ENCODE results near the gene RBM20. TPM values are rescaled to one million over a fixed set of nuclear protein-coding genes. Genes with fewer than 3 reads are reported as not detected.
"Not testable (repeated sequence)": the region's sequence is repeated elsewhere in the genome, so short reads cannot be mapped to it uniquely, and the experiment has no call there.

The RBM20 gene
- total and polyA plus RNA-seq, 2 donors: 1.6 to 3.8 TPM

DNA sequence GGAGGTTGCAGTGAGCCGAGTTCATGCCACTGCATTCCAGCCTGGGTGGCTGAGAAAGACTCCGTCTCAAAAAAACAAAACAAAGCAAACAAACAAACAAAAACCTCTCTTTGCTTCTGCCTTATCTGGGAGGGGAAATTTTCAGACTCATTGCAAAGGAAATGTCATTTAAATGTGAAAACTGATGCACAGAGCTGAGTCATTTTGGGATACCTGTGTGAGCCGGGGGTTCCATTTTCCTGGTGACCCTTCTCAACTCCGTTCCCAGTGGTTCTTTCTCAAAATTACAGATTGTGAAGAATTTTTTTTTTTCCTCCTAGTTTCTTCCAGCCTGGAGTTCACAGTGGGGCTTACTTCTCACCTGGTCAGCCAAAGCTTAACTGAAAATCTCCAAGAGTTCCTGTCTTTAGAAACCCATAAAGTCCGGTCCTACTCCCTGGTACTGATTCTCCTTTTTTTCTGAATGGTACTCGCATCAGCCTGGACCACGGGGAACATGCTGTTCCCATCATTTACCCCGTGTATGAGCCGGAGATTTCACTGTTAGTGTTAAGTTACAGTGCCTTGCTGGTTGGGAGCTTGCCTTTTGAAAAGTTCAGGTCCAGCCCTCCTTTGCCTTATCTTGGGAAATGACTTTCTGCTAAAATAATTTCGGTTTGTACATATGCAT lies 56.9 kb downstream of the RBM20 start:
- Histone ChIP-seq H3K9me3 (ENCODE audit: control insufficient read depth in 2 of 2, insufficient read depth in 1 of 2, low read length in 1 of 2) (no peaks in the 10 kb centered on the region), H3K36me3 (ENCODE audit: control insufficient read depth in 2 of 2, insufficient read depth in 2 of 2, low read length in 1 of 2) (no peaks in the 10 kb centered on the region), H3K4me3 (ENCODE audit: low read length in 2 of 2) (no peak overlapping the region), H3K4me1 (ENCODE audit: control insufficient read depth in 2 of 2, insufficient read depth in 2 of 2, low read length in 2 of 2) (no peaks in the 10 kb centered on the region), H3K27ac (ENCODE audit: low read depth in 1 of 2, low read length in 1 of 2) (no peak overlapping the region), H3K27me3 (ENCODE audit: control insufficient read depth in 2 of 2, insufficient read depth in 1 of 2, low read length in 1 of 2) (no peaks in the 10 kb centered on the region)
- DNase-seq (ENCODE audit: low read depth in 6 of 9, low spot score in 9 of 9): no peak
- WGBS: 96% methylated on average over 10 of the region's 10 CpGs

DNA sequence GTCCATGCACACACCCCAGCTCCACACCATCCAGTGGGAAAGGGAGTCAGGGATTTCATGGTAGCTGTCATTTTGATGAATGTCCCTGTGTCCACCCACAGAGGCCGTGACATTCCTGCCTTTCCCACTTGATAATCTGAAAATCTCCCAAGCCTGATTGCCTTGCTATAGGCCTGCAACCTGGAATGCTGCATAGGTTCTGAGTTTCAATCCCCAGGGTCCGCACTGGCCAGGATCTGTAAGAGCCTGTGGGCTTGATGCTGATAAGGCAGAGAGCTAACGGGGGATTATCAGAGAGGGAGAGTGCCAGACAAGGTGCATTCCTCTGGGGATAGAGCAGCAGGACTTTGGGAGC lies 57.5 kb downstream of the RBM20 start:
- no peak for DNase-seq (ENCODE audit: low read depth in 6 of 9, low spot score in 9 of 9)
- Histone ChIP-seq H3K36me3 (ENCODE audit: control insufficient read depth in 2 of 2, insufficient read depth in 2 of 2, low read length in 1 of 2) (no peaks in the 10 kb centered on the region), H3K4me3 (ENCODE audit: low read length in 2 of 2) (no peak overlapping the region), H3K27me3 (ENCODE audit: control insufficient read depth in 2 of 2, insufficient read depth in 1 of 2, low read length in 1 of 2) (no peaks in the 10 kb centered on the region), H3K9me3 (ENCODE audit: control insufficient read depth in 2 of 2, insufficient read depth in 1 of 2, low read length in 1 of 2) (no peaks in the 10 kb centered on the region), H3K27ac (ENCODE audit: low read depth in 1 of 2, low read length in 1 of 2) (no peak overlapping the region), H3K4me1 (ENCODE audit: control insufficient read depth in 2 of 2, insufficient read depth in 2 of 2, low read length in 2 of 2) (no peaks in the 10 kb centered on the region)
- 99% methylated on average over 3 of the region's 3 CpGs for WGBS

- Histone ChIP-seq H3K27me3 (ENCODE audit: control insufficient read depth in 2 of 2, insufficient read depth in 1 of 2, low read length in 1 of 2) (no peaks in the 10 kb centered on the region), H3K36me3 (ENCODE audit: control insufficient read depth in 2 of 2, insufficient read depth in 2 of 2, low read length in 1 of 2) (no peaks in the 10 kb centered on the region), H3K27ac (ENCODE audit: low read depth in 1 of 2, low read length in 1 of 2) (no peak overlapping the region), H3K9me3 (ENCODE audit: control insufficient read depth in 2 of 2, insufficient read depth in 1 of 2, low read length in 1 of 2) (no peaks in the 10 kb centered on the region), H3K4me1 (ENCODE audit: control insufficient read depth in 2 of 2, insufficient read depth in 2 of 2, low read length in 2 of 2) (no peaks in the 10 kb centered on the region), H3K4me3 (ENCODE audit: low read length in 2 of 2) (no peak overlapping the region)
- no peak for DNase-seq (ENCODE audit: low read depth in 6 of 9, low spot score in 9 of 9)
Measured at GRCh38 chr10:110704070-110704469, 59.9 kb downstream of the RBM20 start.

- Histone ChIP-seq H3K27ac (ENCODE audit: low read depth in 1 of 2, low read length in 1 of 2) (no peak overlapping the region), H3K27me3 (ENCODE audit: control insufficient read depth in 2 of 2, insufficient read depth in 1 of 2, low read length in 1 of 2) (no peaks in the 10 kb centered on the region), H3K9me3 (ENCODE audit: control insufficient read depth in 2 of 2, insufficient read depth in 1 of 2, low read length in 1 of 2) (no peaks in the 10 kb centered on the region), H3K4me3 (ENCODE audit: low read length in 2 of 2) (no peak overlapping the region), H3K36me3 (ENCODE audit: control insufficient read depth in 2 of 2, insufficient read depth in 2 of 2, low read length in 1 of 2) (no peaks in the 10 kb centered on the region), H3K4me1 (ENCODE audit: control insufficient read depth in 2 of 2, insufficient read depth in 2 of 2, low read length in 2 of 2) (no peaks in the 10 kb centered on the region)
- DNase-seq (ENCODE audit: low read depth in 6 of 9, low spot score in 9 of 9): no peak
- 97% methylated on average over 5 of the region's 5 CpGs for WGBS
Measured at GRCh38 chr10:110704906-110705476, 60.9 kb downstream of the RBM20 start.

GRCh38 chr10:110705596-110705995 lies 61.5 kb downstream of the RBM20 start:
- H3K36me3 ChIP-seq (ENCODE audit: control insufficient read depth in 2 of 2, insufficient read depth in 2 of 2, low read length in 1 of 2); H3K9me3 ChIP-seq (ENCODE audit: control insufficient read depth in 2 of 2, insufficient read depth in 1 of 2, low read length in 1 of 2); DNase-seq (ENCODE audit: low read depth in 6 of 9, low spot score in 9 of 9); H3K27me3 ChIP-seq (ENCODE audit: control insufficient read depth in 2 of 2, insufficient read depth in 1 of 2, low read length in 1 of 2); H3K4me3 ChIP-seq (ENCODE audit: low read length in 2 of 2); H3K4me1 ChIP-seq (ENCODE audit: control insufficient read depth in 2 of 2, insufficient read depth in 2 of 2, low read length in 2 of 2); H3K27ac ChIP-seq (ENCODE audit: low read depth in 1 of 2, low read length in 1 of 2): not testable (repeated sequence)
- WGBS: 95% methylated on average over 4 of the region's 4 CpGs

- Histone ChIP-seq H3K4me3 (ENCODE audit: low read length in 2 of 2) (no peak overlapping the region), H3K27me3 (ENCODE audit: control insufficient read depth in 2 of 2, insufficient read depth in 1 of 2, low read length in 1 of 2) (no peaks in the 10 kb centered on the region), H3K4me1 (ENCODE audit: control insufficient read depth in 2 of 2, insufficient read depth in 2 of 2, low read length in 2 of 2) (no peaks in the 10 kb centered on the region), H3K36me3 (ENCODE audit: control insufficient read depth in 2 of 2, insufficient read depth in 2 of 2, low read length in 1 of 2) (no peaks in the 10 kb centered on the region), H3K27ac (ENCODE audit: low read depth in 1 of 2, low read length in 1 of 2) (no peak overlapping the region), H3K9me3 (ENCODE audit: control insufficient read depth in 2 of 2, insufficient read depth in 1 of 2, low read length in 1 of 2) (no peaks in the 10 kb centered on the region)
- DNase-seq (ENCODE audit: low read depth in 6 of 9, low spot score in 9 of 9): no peak
- 89% methylated on average over 5 of the region's 5 CpGs for WGBS
Measured at GRCh38 chr10:110706690-110707098, 62.6 kb downstream of the RBM20 start.

DNA sequence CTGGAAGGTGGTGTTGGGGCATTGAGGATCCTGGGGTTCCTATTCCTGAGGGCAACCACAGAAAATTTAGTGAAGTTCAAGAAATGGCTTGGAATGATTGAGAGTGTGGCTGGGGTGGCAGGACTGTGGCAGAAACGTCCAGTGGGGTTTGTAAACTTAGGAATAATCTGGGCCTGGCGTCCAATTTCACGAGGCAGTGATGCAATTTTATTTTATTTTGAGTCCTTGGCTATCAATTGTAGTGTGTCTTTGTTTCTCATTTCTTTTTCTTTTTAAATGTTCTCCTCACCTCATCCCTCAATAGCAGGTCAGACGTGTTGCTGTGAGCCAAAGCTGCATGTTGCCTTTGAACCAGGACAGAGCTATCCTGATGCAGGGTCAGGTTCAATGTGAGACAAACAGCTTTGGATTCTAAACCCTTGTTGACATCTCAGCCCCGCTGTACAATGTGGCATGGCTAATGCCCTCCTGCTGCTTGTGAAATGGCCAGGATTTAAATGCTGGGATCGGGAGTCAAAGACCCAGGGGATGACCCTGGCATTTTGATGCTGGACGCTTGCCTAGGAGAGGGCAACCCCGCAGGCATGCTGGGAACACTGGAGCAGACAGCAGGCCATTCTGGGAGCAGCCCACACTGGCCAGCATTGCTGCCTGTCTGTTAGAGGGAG lies 64.8 kb downstream of the RBM20 start:
- WGBS: 92% methylated on average over 8 of the region's 8 CpGs
- H3K27ac ChIP-seq (ENCODE audit: low read depth in 1 of 2, low read length in 1 of 2): no peak overlapping the region
- no peak for DNase-seq (ENCODE audit: low read depth in 6 of 9, low spot score in 9 of 9)
- H3K9me3 ChIP-seq (ENCODE audit: control insufficient read depth in 2 of 2, insufficient read depth in 1 of 2, low read length in 1 of 2): no peaks in the 10 kb centered on the region
- H3K4me1 ChIP-seq (ENCODE audit: control insufficient read depth in 2 of 2, insufficient read depth in 2 of 2, low read length in 2 of 2): no peaks in the 10 kb centered on the region
- H3K27me3 ChIP-seq (ENCODE audit: control insufficient read depth in 2 of 2, insufficient read depth in 1 of 2, low read length in 1 of 2): no peaks in the 10 kb centered on the region
- no peak overlapping the region for H3K4me3 ChIP-seq (ENCODE audit: low read length in 2 of 2)
- H3K36me3 ChIP-seq (ENCODE audit: control insufficient read depth in 2 of 2, insufficient read depth in 2 of 2, low read length in 1 of 2): no peaks in the 10 kb centered on the region

DNA sequence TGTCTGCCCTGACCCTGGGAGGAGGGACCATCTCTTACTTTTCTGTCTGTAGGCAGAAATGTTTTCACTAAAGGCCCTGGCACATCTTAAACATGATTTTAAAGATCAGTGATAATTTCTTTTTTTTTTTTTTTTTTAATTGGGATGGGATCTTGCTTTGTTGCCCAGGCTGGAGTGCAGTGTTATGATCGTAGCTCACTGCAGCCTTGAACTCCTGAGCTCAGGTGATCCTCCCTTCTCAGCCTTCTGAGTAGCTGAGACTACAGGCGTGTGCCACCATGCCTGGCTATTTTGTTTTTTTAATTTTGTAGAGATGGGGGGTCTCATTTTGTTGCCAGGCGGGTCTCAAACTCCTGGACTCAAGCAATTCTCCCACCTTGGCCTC lies 65.3 kb downstream of the RBM20 start:
- Histone ChIP-seq H3K36me3 (ENCODE audit: control insufficient read depth in 2 of 2, insufficient read depth in 2 of 2, low read length in 1 of 2) (no peaks in the 10 kb centered on the region), H3K27ac (ENCODE audit: low read depth in 1 of 2, low read length in 1 of 2) (no peak overlapping the region), H3K4me3 (ENCODE audit: low read length in 2 of 2) (no peak overlapping the region), H3K4me1 (ENCODE audit: control insufficient read depth in 2 of 2, insufficient read depth in 2 of 2, low read length in 2 of 2) (no peaks in the 10 kb centered on the region), H3K27me3 (ENCODE audit: control insufficient read depth in 2 of 2, insufficient read depth in 1 of 2, low read length in 1 of 2) (no peaks in the 10 kb centered on the region), H3K9me3 (ENCODE audit: control insufficient read depth in 2 of 2, insufficient read depth in 1 of 2, low read length in 1 of 2) (no peaks in the 10 kb centered on the region)
- no peak for DNase-seq (ENCODE audit: low read depth in 6 of 9, low spot score in 9 of 9)
- WGBS: 97% methylated on average over 3 of the region's 3 CpGs

- Histone ChIP-seq H3K4me3 (ENCODE audit: low read length in 2 of 2) (no peak overlapping the region), H3K9me3 (ENCODE audit: control insufficient read depth in 2 of 2, insufficient read depth in 1 of 2, low read length in 1 of 2) (no peaks in the 10 kb centered on the region), H3K27ac (ENCODE audit: low read depth in 1 of 2, low read length in 1 of 2) (no peak overlapping the region), H3K4me1 (ENCODE audit: control insufficient read depth in 2 of 2, insufficient read depth in 2 of 2, low read length in 2 of 2) (no peaks in the 10 kb centered on the region), H3K27me3 (ENCODE audit: control insufficient read depth in 2 of 2, insufficient read depth in 1 of 2, low read length in 1 of 2) (no peaks in the 10 kb centered on the region), H3K36me3 (ENCODE audit: control insufficient read depth in 2 of 2, insufficient read depth in 2 of 2, low read length in 1 of 2) (no peaks in the 10 kb centered on the region)
- whole genome bisulfite sequencing: 95% methylated on average over 10 of the region's 10 CpGs
- no peak for DNase-seq (ENCODE audit: low read depth in 6 of 9, low spot score in 9 of 9)
Measured at GRCh38 chr10:110709964-110710587, 65.9 kb downstream of the RBM20 start.

Measured in thymus (tissue), 11 donors.